Activated naive CD8-positive, alpha-beta T cell treated with anti-CD3 and anti-CD28 coated beads, Interleukin-2, amount 10 ng/mL, durations not matched to agents 7 days and 5 days (primary cell): ENCODE measurements around the gene TMEM82. TPM values are rescaled to one million over a fixed set of nuclear protein-coding genes. Genes with fewer than 3 reads are reported as not detected.

Experiments used
- ATAC-seq: fragments of 150-1000 bp; cut with Tn5 transposase; one replicate; pipeline ENCODE4 v1.10.0; 2021; ENCODE audit warnings: low read depth, moderate library complexity
- POLR2A ChIA-PET: fragments of 350-600 bp; sonication (Branson Sonifier 250); formaldehyde crosslinking; loops from one replicate; lab custom pipeline; 2021; ENCODE audit warnings: antibody characterized with exemption; lab: Charles Lee
- DNase-seq: peaks from one replicate; pipeline ENCODE4 v3.0.0; 2021
- H3K27ac Mint-ChIP-seq: one replicate; pipeline ENCODE4 v1.8.0; 2022; ENCODE audit warnings: mild to moderate bottlenecking, mixed read lengths
- H3K27me3 Mint-ChIP-seq: one replicate; pipeline ENCODE4 v1.8.0; 2022; ENCODE audit warnings: mild to moderate bottlenecking, moderate library complexity, mixed read lengths
- H3K36me3 Mint-ChIP-seq: one replicate; pipeline ENCODE4 v1.8.0; 2021; ENCODE audit warnings: mild to moderate bottlenecking, mixed read lengths
- H3K4me1 Mint-ChIP-seq: one replicate; pipeline ENCODE4 v1.8.0; 2021; ENCODE audit warnings: mixed read lengths
- H3K4me3 Mint-ChIP-seq: one replicate; pipeline ENCODE4 v1.8.0; 2022; ENCODE audit warnings: mild to moderate bottlenecking, moderate library complexity, mixed read lengths
- H3K9me3 Mint-ChIP-seq: one replicate; pipeline ENCODE4 v1.8.0; 2021; ENCODE audit warnings: mixed read lengths
- total RNA-seq, 2 experiments: library from RNA; stranded (reverse); gene quantifications; one replicate each; pipeline ENCODE4 v1.2.3, GENCODE V29; 2021

The TMEM82 gene
- total RNA-seq, 2 experiments from 2014 or later: not detected

DNA sequence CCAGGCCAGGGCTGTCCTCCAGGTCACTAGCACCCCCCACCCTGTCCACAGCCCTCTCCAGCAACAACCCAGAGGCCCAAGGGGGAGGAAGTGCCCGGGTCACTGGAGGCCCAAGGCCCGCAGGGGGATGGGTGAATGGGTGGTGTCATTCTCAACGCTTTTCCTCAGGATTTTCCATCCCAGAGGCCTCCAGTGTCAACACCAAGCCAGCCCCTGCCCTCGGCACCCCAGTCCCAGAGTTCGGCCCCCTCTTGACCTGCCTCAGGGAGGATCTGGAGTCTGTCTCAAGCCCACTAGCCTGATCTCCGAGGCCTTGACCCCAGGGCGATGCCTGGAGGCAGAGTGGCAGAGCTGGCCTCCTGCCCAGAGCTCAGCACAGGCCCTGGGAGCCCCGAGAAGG, 5.1 kb downstream of the TMEM82 start:
- Mint-ChIP-seq H3K4me1 (no peaks in the 10 kb centered on the region), H3K27me3 (no peaks in the 10 kb centered on the region), H3K4me3 (no peak overlapping the region), H3K36me3 (no peaks in the 10 kb centered on the region), H3K9me3 (no peaks in the 10 kb centered on the region), H3K27ac (no peak overlapping the region)
- POLR2A ChIA-PET: no interaction called here
- DNase-seq: no peak
- ATAC-seq: no peak

DNA sequence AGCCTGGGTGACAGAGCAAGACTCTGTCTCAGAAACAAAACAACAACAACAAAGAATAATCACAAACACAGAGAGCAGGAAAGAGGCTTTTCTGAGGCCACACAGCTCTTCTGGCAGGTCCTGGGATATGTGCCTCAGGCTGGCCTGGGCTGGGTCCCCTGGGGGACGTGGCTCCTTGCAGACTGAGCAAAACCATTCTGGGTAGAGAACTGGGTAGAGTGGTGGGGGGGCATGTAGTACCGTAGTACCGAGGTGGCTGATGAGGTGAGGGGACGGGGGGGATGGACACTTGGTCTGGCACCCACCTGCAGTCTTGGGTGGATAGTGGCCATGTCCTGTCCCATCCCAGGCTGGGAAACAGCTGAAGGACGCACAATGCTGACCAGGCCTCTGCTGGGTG, 6.0 kb downstream of the TMEM82 start:
- POLR2A ChIA-PET: no interaction called here
- ATAC-seq: no peak
- Mint-ChIP-seq H3K27ac (no peak overlapping the region), H3K36me3 (no peaks in the 10 kb centered on the region), H3K9me3 (no peaks in the 10 kb centered on the region), H3K27me3 (peaks cover under 1% of the 10 kb centered on the region), H3K4me1 (no peaks in the 10 kb centered on the region), H3K4me3 (no peak overlapping the region)
- DNase-seq: no peak

DNA sequence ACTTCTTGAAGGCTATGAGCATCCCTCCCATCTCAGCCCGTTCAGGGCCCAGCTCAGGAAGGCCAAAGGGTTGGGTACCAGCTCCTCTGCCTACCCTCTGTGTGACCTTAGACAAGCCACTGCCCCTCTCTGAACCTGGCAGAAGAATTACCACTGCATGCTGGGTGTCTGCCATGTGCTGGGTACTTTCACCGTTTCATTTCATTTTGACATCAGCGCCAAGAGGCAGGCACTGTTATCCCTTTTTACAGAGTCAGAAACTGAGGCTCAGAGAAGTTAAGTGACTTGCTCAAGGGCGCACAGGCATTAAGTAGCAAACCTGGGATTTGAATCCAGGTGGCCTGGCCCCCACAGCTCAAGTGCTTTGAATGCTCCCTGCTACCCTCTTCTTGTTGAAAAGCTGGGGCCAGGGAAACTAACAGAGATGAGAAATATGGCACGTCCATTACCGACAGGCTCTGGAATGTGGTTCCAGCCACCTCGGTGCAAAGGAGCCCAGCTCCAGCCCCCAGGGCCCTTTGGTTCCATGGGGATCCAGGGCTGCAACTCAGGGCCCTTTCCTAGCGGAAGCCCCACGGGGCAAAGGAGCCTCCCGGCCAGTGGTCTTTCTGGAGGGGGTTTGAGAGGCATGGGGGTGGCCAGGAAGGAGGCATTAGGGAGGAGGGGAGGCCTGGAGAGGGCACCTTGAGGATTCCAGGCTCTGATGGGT, 6.5 kb downstream of the TMEM82 start:
- Mint-ChIP-seq H3K27ac (no peak overlapping the region), H3K36me3 (no peaks in the 10 kb centered on the region), H3K4me3 (no peak overlapping the region), H3K27me3 (peaks cover 3% of the 10 kb centered on the region), H3K4me1 (no peaks in the 10 kb centered on the region), H3K9me3 (no peaks in the 10 kb centered on the region)
- ATAC-seq (no peak), DNase-seq (no peak)
- POLR2A ChIA-PET: no interaction called here

DNA sequence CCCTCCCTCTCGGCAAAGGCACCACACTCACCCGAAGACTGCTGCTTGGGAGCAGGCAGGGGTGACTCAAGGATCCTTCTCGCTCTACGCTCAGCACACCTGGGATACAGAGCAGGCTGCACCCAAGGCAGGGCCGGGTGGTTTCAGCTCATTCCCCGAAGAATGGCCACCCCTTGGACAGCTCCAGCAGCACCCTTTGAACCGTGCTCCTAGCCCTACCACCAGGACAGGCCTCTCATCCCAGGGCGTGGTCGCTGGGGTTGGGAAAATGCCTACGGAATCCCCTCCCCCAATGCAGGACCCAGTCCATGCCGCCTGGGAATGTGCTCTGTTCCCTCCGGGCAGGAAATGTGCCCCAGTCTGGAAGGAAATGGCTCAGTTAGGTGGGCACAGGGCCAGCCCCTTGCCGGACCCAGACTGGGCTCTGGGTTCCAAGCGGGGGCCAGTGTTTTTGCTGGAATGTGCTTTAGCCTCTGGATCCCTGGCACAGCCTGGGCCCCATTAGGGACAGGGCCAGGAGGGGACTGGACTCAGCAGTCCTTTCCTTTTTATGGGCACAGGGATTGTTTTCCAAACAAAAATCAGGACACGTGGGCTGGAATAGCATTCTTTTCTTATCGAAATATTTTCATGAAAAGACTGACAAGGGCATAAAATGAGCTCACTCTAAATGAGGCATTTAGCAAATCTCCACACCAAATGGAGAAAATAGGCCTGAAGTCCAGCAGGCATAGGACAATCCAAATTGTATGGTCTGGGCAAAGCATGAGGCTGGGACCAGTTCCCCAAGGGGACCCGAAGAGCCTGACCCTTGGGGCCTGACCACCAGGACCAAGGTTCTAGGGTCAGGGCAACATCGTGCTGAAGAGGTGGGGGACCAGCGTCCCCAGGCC, 7.3 kb downstream of the TMEM82 start:
- DNase-seq (no peak), ATAC-seq (no peak)
- Mint-ChIP-seq H3K4me1 (no peaks in the 10 kb centered on the region), H3K27ac (no peak overlapping the region), H3K4me3 (no peak overlapping the region), H3K9me3 (no peaks in the 10 kb centered on the region), H3K27me3 (peaks cover 3% of the 10 kb centered on the region), H3K36me3 (no peaks in the 10 kb centered on the region)
- POLR2A ChIA-PET: no interaction called here

- ATAC-seq (no peak), DNase-seq (no peak)
- H3K27ac Mint-ChIP-seq: no peak overlapping the region
- H3K9me3 Mint-ChIP-seq: no peaks in the 10 kb centered on the region
- H3K4me3 Mint-ChIP-seq: no peak overlapping the region
- no peaks in the 10 kb centered on the region for H3K4me1 Mint-ChIP-seq
- H3K27me3 Mint-ChIP-seq: peaks cover 11% of the 10 kb centered on the region
- POLR2A ChIA-PET: no interaction called here
- H3K36me3 Mint-ChIP-seq: no peaks in the 10 kb centered on the region
These were observed 8.6 kb downstream of the TMEM82 start for GRCh38 chr1:15750924-15751323.

GRCh38 chr1:15751717-15752116, 9.4 kb downstream of the TMEM82 start:
- H3K27me3 Mint-ChIP-seq: peaks cover 17% of the 10 kb centered on the region
- no peak overlapping the region for H3K27ac Mint-ChIP-seq
- DNase-seq (no peak), ATAC-seq (no peak)
- POLR2A ChIA-PET: no interaction called here
- H3K4me3 Mint-ChIP-seq: no peak overlapping the region
- H3K4me1 Mint-ChIP-seq: peaks cover 5% of the 10 kb centered on the region
- no peaks in the 10 kb centered on the region for H3K36me3 Mint-ChIP-seq
- H3K9me3 Mint-ChIP-seq: no peaks in the 10 kb centered on the region

DNA sequence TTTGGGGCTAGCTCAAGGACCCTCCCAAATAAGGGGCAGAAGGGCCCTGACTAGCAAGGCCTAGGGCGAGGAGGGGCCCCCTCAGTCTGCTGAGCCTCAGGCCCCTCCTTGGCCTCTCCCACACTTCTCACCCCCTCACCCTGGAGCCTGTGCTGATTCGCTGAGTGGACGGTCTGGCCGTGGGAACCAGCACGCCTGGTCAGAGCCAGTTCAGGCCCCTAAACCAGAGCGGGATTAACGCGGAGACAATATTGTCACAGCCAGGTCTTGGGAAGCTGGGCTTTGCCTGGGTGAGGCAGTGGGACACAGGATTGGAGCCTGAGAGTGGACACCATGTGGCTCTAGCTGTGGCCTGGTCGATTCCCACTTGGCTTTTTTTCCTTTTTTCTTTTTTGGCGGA, 11.5 kb downstream of the TMEM82 start:
- H3K9me3 Mint-ChIP-seq: no peaks in the 10 kb centered on the region
- no peak for ATAC-seq
- H3K36me3 Mint-ChIP-seq: no peaks in the 10 kb centered on the region
- no peak overlapping the region for H3K4me3 Mint-ChIP-seq
- DNase-seq: no peak
- H3K27me3 Mint-ChIP-seq: peaks cover 32% of the 10 kb centered on the region
- peaks cover 7% of the 10 kb centered on the region for H3K4me1 Mint-ChIP-seq
- POLR2A ChIA-PET: no interaction called here
- H3K27ac Mint-ChIP-seq: no peak overlapping the region

GRCh38 chr1:15755021-15755645, 12.8 kb downstream of the TMEM82 start:
- no peak for ATAC-seq
- H3K4me3 Mint-ChIP-seq: no peak overlapping the region
- H3K4me1 Mint-ChIP-seq: peaks cover 7% of the 10 kb centered on the region
- no peaks in the 10 kb centered on the region for H3K9me3 Mint-ChIP-seq
- H3K27ac Mint-ChIP-seq: no peak overlapping the region
- POLR2A ChIA-PET: no interaction called here
- peaks cover 41% of the 10 kb centered on the region for H3K27me3 Mint-ChIP-seq
- H3K36me3 Mint-ChIP-seq: no peaks in the 10 kb centered on the region
- no peak for DNase-seq

DNA sequence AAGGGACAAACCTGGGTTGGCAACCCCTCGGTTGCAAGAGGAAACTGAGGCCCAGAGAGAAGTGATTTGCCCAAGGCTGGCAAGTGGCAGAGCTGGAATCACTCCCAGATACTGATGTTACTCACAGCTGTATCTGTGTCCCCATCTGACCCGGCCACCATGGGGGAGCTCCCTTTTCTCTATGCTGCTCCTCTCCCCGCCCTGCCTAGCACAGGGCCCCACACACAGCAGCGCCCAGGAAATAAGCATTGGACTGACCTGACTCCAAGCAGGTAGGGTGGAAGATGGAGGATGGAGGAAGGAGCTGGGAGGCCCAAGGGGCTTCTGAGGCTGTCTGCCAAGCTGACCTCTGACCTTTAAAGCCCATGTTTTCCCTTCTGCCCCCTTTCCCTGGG, 13.3 kb downstream of the TMEM82 start:
- Mint-ChIP-seq H3K9me3 (no peaks in the 10 kb centered on the region), H3K36me3 (no peaks in the 10 kb centered on the region), H3K27ac (no peak overlapping the region), H3K27me3 (peaks cover 46% of the 10 kb centered on the region), H3K4me3 (no peak overlapping the region), H3K4me1 (peaks cover 7% of the 10 kb centered on the region)
- ATAC-seq (no peak), DNase-seq (no peak)
- POLR2A ChIA-PET: no interaction called here

- ATAC-seq: no peak
- DNase-seq: no peak
- peak overlapping the region; percentile 5 for H3K4me3 Mint-ChIP-seq
- peaks cover 7% of the 10 kb centered on the region for H3K4me1 Mint-ChIP-seq
- H3K27me3 Mint-ChIP-seq: peaks cover 52% of the 10 kb centered on the region
- no peak overlapping the region for H3K27ac Mint-ChIP-seq
- H3K36me3 Mint-ChIP-seq: no peaks in the 10 kb centered on the region
- POLR2A ChIA-PET: no interaction called here
- H3K9me3 Mint-ChIP-seq: no peaks in the 10 kb centered on the region
These were observed 14.1 kb downstream of the TMEM82 start for GRCh38 chr1:15756143-15757015.

- H3K36me3 Mint-ChIP-seq: no peaks in the 10 kb centered on the region
- no peak overlapping the region for H3K4me3 Mint-ChIP-seq
- H3K9me3 Mint-ChIP-seq: no peaks in the 10 kb centered on the region
- DNase-seq (no peak), ATAC-seq (peak; percentile 18)
- POLR2A ChIA-PET: no interaction called here
- H3K27ac Mint-ChIP-seq: no peak overlapping the region
- H3K4me1 Mint-ChIP-seq: peaks cover 7% of the 10 kb centered on the region
- peaks cover 57% of the 10 kb centered on the region for H3K27me3 Mint-ChIP-seq
These were observed 14.8 kb downstream of the TMEM82 start for GRCh38 chr1:15757016-15757543.

- no peak for ATAC-seq
- peak overlapping the region; percentile 47 for H3K4me3 Mint-ChIP-seq
- peaks cover 7% of the 10 kb centered on the region for H3K4me1 Mint-ChIP-seq
These were observed 15.5 kb downstream of the TMEM82 start for GRCh38 chr1:15757575-15758342.

More at GRCh38 chr1:15757575-15758342, 15.5 kb downstream of the TMEM82 start:
- POLR2A ChIA-PET: no interaction called here
- H3K27ac Mint-ChIP-seq: no peak overlapping the region
- H3K9me3 Mint-ChIP-seq: no peaks in the 10 kb centered on the region
- DNase-seq: no peak
- peaks cover 61% of the 10 kb centered on the region for H3K27me3 Mint-ChIP-seq
- H3K36me3 Mint-ChIP-seq: no peaks in the 10 kb centered on the region
